ENCODE measurements around the gene HNF4A. TPM values are rescaled to one million over a fixed set of nuclear protein-coding genes. Genes with fewer than 3 reads are reported as not detected.

Gene HNF4A
- total RNA-seq, 4 donors from 2014 or later = not detected

DNA sequence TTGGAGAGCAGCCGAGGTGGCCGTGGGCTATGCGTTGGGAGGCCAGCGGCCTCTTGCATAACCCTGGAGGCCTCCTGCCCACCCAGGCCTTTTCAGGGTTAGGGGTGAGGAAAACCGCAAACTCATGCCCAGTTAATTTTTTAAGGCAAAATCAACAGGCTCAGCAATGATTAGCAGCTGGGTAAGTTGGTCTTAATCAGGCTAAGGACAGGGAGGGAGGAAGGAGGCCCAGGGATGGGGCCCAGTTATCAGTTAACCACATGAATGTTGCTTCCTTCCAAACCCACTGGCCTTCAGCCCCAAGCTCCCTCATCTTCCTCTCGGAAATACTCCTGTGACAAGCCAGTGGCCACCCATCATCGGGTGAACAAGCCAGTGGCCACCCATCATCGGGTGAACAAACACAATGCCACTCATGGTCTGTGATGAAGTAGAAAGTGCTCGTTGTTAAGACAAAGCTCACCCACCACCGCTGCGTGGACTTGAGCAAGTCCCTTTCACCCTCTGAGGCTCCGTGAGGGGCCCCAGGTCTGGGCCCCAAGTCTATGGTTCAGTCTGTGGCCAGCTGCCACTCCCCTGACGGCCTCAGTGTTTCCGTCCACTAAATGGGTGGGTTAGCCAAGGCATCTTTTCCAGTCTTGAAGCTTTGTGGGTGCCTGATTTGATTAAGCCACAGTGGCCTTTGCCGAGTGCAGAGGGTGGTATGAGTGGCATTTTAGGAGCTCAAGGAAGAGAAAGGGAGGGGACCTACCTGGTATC lies 39.4 kb downstream of the HNF4A start:
- H3K27ac ChIP-seq = no peak overlapping the region
- no peaks in the 10 kb centered on the region for H3K27me3 ChIP-seq
- H3K9me3 ChIP-seq = no peaks in the 10 kb centered on the region
- H3K4me1 ChIP-seq = no peaks in the 10 kb centered on the region
- no peaks in the 10 kb centered on the region for H3K36me3 ChIP-seq
- H3K4me3 ChIP-seq (replicated peaks in 1 of 3) = no peak overlapping the region
- intact Hi-C loops (cut with DNase I) = loop anchor here (10.0 kb wide), 1 partner anchor 70 kb away; no protein-coding TSS in a partner anchor
- TF ChIP-seq POLR2A (IDR thresholded peaks at IDR 0.05) = no peak
- TF ChIP-seq, protein P1, sequence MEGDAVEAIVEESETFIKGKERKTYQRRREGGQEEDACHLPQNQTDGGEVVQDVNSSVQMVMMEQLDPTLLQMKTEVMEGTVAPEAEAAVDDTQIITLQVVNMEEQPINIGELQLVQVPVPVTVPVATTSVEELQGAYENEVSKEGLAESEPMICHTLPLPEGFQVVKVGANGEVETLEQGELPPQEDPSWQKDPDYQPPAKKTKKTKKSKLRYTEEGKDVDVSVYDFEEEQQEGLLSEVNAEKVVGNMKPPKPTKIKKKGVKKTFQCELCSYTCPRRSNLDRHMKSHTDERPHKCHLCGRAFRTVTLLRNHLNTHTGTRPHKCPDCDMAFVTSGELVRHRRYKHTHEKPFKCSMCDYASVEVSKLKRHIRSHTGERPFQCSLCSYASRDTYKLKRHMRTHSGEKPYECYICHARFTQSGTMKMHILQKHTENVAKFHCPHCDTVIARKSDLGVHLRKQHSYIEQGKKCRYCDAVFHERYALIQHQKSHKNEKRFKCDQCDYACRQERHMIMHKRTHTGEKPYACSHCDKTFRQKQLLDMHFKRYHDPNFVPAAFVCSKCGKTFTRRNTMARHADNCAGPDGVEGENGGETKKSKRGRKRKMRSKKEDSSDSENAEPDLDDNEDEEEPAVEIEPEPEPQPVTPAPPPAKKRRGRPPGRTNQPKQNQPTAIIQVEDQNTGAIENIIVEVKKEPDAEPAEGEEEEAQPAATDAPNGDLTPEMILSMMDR (IDR thresholded peaks at IDR 0.05) = no peak
- WGBS, 2 donors = 68 to 70% methylated on average over 14 to 15 of the region's 15 CpGs
- no peak for DNase-seq

GRCh38 chr20:44395461-44396340 lies 40.2 kb downstream of the HNF4A start:
- no peaks in the 10 kb centered on the region for H3K36me3 ChIP-seq
- H3K4me1 ChIP-seq = no peaks in the 10 kb centered on the region
- no peak overlapping the region for H3K4me3 ChIP-seq (replicated peaks in 1 of 3)
- H3K27me3 ChIP-seq = no peaks in the 10 kb centered on the region
- WGBS, 2 donors = 65 to 80% methylated on average over 11 of the region's 11 CpGs
- intact Hi-C loops (cut with DNase I) = loop anchor here (10.0 kb wide), 1 partner anchor 69 kb away; no protein-coding TSS in a partner anchor
- DNase-seq = no peak
- TF ChIP-seq, protein P1 (IDR thresholded peaks at IDR 0.05) = no peak
- no peak for TF ChIP-seq POLR2A (IDR thresholded peaks at IDR 0.05)
- H3K9me3 ChIP-seq = no peaks in the 10 kb centered on the region
- H3K27ac ChIP-seq = no peak overlapping the region

- TF ChIP-seq, protein P1 (IDR thresholded peaks at IDR 0.05) = no peak
- TF ChIP-seq POLR2A (IDR thresholded peaks at IDR 0.05) = no peak
- Histone ChIP-seq H3K9me3 (no peaks in the 10 kb centered on the region), H3K36me3 (no peaks in the 10 kb centered on the region), H3K4me3 (replicated peaks in 1 of 3) (no peak overlapping the region), H3K27me3 (no peaks in the 10 kb centered on the region), H3K27ac (no peak overlapping the region), H3K4me1 (no peaks in the 10 kb centered on the region)
- DNase-seq = no peak
- WGBS, 2 donors = 57 to 60% methylated on average over 8 of the region's 8 CpGs
- intact Hi-C loops (cut with DNase I) = loop anchor here (10.0 kb wide), 1 partner anchor 68 kb away; no protein-coding TSS in a partner anchor
Observed at GRCh38 chr20:44396369-44397130, 41.1 kb downstream of the HNF4A start.

GRCh38 chr20:44398335-44398734 lies 42.8 kb downstream of the HNF4A start:
- Histone ChIP-seq H3K27ac (no peak overlapping the region), H3K27me3 (no peaks in the 10 kb centered on the region), H3K9me3 (no peaks in the 10 kb centered on the region), H3K4me3 (replicated peaks in 1 of 3) (no peak overlapping the region), H3K4me1 (no peaks in the 10 kb centered on the region), H3K36me3 (no peaks in the 10 kb centered on the region)
- intact Hi-C loops (cut with DNase I) = loop anchor here (10.0 kb wide), 1 partner anchor 66 kb away; no protein-coding TSS in a partner anchor
- DNase-seq = no peak
- 84 to 87% methylated on average over 2 of the region's 2 CpGs for WGBS, 2 donors
- TF ChIP-seq, protein P1 (IDR thresholded peaks at IDR 0.05) = no peak
- no peak for TF ChIP-seq POLR2A (IDR thresholded peaks at IDR 0.05)

Data from thyroid gland (tissue), 4 donors.